GM21515 (cell line): ENCODE data around the gene SLC25A38.
"Not testable (repeated sequence)": the region's sequence is repeated elsewhere in the genome, so short reads cannot be mapped to it uniquely, and the experiment has no call there.

Experiments
- ATAC-seq: cut with Tn5 transposase; IDR thresholded peaks from one replicate; pipeline ENCODE4 v1.9.1; 2021; ENCODE audit not compliant: unreplicated experiment

The SLC25A38 gene

GRCh38 chr3:39383045-39383880 is at the start of gene SLC25A38:
Gene SLC25A38, plus strand, starts transcription at chr3:39383370. Its CDS starts 355 bp downstream, at chr3:39383725.
- ATAC-seq, result peak; percentile 63

GRCh38 chr3:39333607-39334006 is 49.6 kb upstream of the SLC25A38 start:
- ATAC-seq, result no peak

GRCh38 chr3:39334205-39334604 is 49.0 kb upstream of the SLC25A38 start:
- no peak for ATAC-seq

- no peak for ATAC-seq
These were observed 45.0 kb upstream of the SLC25A38 start for GRCh38 chr3:39338201-39338600.

GRCh38 chr3:39339086-39339485 is 44.1 kb upstream of the SLC25A38 start:
- ATAC-seq, result no peak

- ATAC-seq, result no peak
These were observed 40.0 kb upstream of the SLC25A38 start for GRCh38 chr3:39343076-39343717.

- no peak for ATAC-seq
These were observed 39.4 kb upstream of the SLC25A38 start for GRCh38 chr3:39343760-39344159.

- no peak for ATAC-seq
These were observed 38.3 kb upstream of the SLC25A38 start for GRCh38 chr3:39344746-39345344.

GRCh38 chr3:39346785-39347585 is 36.2 kb upstream of the SLC25A38 start:
- peak; percentile 87 for ATAC-seq

- no peak for ATAC-seq
These were observed 35.6 kb upstream of the SLC25A38 start for GRCh38 chr3:39347586-39347876.

- ATAC-seq, result no peak
These were observed 34.1 kb upstream of the SLC25A38 start for GRCh38 chr3:39349080-39349479.

- ATAC-seq, result no peak
These were observed 32.5 kb upstream of the SLC25A38 start for GRCh38 chr3:39350714-39351113.

- not testable (repeated sequence) for ATAC-seq
These were observed 32.0 kb upstream of the SLC25A38 start for GRCh38 chr3:39351134-39351533.

- not testable (repeated sequence) for ATAC-seq
These were observed 29.8 kb upstream of the SLC25A38 start for GRCh38 chr3:39353168-39353927.

- ATAC-seq, result no peak
These were observed 24.8 kb upstream of the SLC25A38 start for GRCh38 chr3:39358333-39358732.

- ATAC-seq, result no peak
These were observed 21.8 kb upstream of the SLC25A38 start for GRCh38 chr3:39361252-39361927.

GRCh38 chr3:39362192-39362591 is 21.0 kb upstream of the SLC25A38 start:
- ATAC-seq, result no peak

GRCh38 chr3:39362812-39363211 is 20.4 kb upstream of the SLC25A38 start:
- no peak for ATAC-seq

GRCh38 chr3:39370450-39370849 is 12.7 kb upstream of the SLC25A38 start:
- not testable (repeated sequence) for ATAC-seq

GRCh38 chr3:39372833-39373232 is 10.3 kb upstream of the SLC25A38 start:
- no peak for ATAC-seq
